HG03565 (cell line): ENCODE results near the gene MED13L.

Source experiments
- ATAC-seq: cut with Tn5 transposase; IDR thresholded peaks from one replicate; pipeline ENCODE4 v1.9.1; 2021; ENCODE audit warnings: mild to moderate bottlenecking, moderate library complexity; ENCODE audit not compliant: unreplicated experiment

MED13L gene

GRCh38 chr12:116159593-116160200 is 117.8 kb downstream of the MED13L start:
- ATAC-seq, result no peak

GRCh38 chr12:116159175-116159574 is 118.3 kb downstream of the MED13L start:
- no peak for ATAC-seq

GRCh38 chr12:116157845-116158267 is 119.6 kb downstream of the MED13L start:
- no peak for ATAC-seq

- ATAC-seq, result no peak
These were observed 120.9 kb downstream of the MED13L start for GRCh38 chr12:116156614-116157013.

- no peak for ATAC-seq
These were observed 122.1 kb downstream of the MED13L start for GRCh38 chr12:116155383-116155782.

GRCh38 chr12:116153983-116154382 is 123.5 kb downstream of the MED13L start:
- no peak for ATAC-seq

- no peak for ATAC-seq
These were observed 124.4 kb downstream of the MED13L start for GRCh38 chr12:116153113-116153512.

- ATAC-seq, result no peak
These were observed 125.2 kb downstream of the MED13L start for GRCh38 chr12:116152268-116152667.

GRCh38 chr12:116150452-116150851 is 127.0 kb downstream of the MED13L start:
- no peak for ATAC-seq

- ATAC-seq, result no peak
These were observed 127.5 kb downstream of the MED13L start for GRCh38 chr12:116150001-116150400.

GRCh38 chr12:116148844-116149243 is 128.6 kb downstream of the MED13L start:
- no peak for ATAC-seq

GRCh38 chr12:116146386-116146785 is 131.1 kb downstream of the MED13L start:
- no peak for ATAC-seq

- ATAC-seq, result no peak
These were observed 132.0 kb downstream of the MED13L start for GRCh38 chr12:116145451-116145850.

- ATAC-seq, result no peak
These were observed 133.1 kb downstream of the MED13L start for GRCh38 chr12:116144384-116144783.

GRCh38 chr12:116143909-116144308 is 133.6 kb downstream of the MED13L start:
- no peak for ATAC-seq

GRCh38 chr12:116142936-116143898 is 134.3 kb downstream of the MED13L start:
- no peak for ATAC-seq

GRCh38 chr12:116141833-116142162 is 135.7 kb downstream of the MED13L start:
- ATAC-seq, result no peak

GRCh38 chr12:116141110-116141832 is 136.2 kb downstream of the MED13L start:
- ATAC-seq, result no peak

GRCh38 chr12:116140529-116140928 is 137.0 kb downstream of the MED13L start:
- ATAC-seq, result no peak

GRCh38 chr12:116138781-116139180 is 138.7 kb downstream of the MED13L start:
- no peak for ATAC-seq

- ATAC-seq, result no peak
These were observed 139.1 kb downstream of the MED13L start for GRCh38 chr12:116138364-116138763.

- no peak for ATAC-seq
These were observed 140.2 kb downstream of the MED13L start for GRCh38 chr12:116137318-116137717.
